H1 (cell line): ENCODE measurements around the gene STX2. TPM values are rescaled to one million over a fixed set of nuclear protein-coding genes. Genes with fewer than 3 reads are reported as not detected.

ENCODE experiments used
- CTCF ChIA-PET: fragments of 300-600 bp; sonication (Branson Sonifier 250); formaldehyde crosslinking; loops from one replicate; lab custom pipeline; 2021; ENCODE audit not compliant: partially characterized antibody; lab: Charles Lee
- POLR2A ChIA-PET: fragments of 300-600 bp; sonication (Branson Sonifier 250); formaldehyde crosslinking; loops from one replicate; lab custom pipeline; 2021; ENCODE audit warnings: inconsistent platforms; ENCODE audit not compliant: partially characterized antibody; lab: Charles Lee
- DNase-seq, 2 experiments: peaks; one replicate each; pipeline versions ENCODE4 v3.0.0 to v3.0.0-alpha.2; 2010 to 2022; ENCODE audit warnings: low spot score in 2 of 2, low read depth in 1 of 2, mixed read lengths in 1 of 2
- FAIRE-seq: peaks from 2 replicates; lab custom pipeline; 2011; peaks lifted over from hg19 to GRCh38; lab: Jason Lieb, UNC
- H2AFZ ChIP-seq: 2 replicates; pipeline ENCODE4 v1.8.1; 2012; ENCODE audit warnings: low read length, inconsistent platforms
- H2AK5ac ChIP-seq: 2 replicates; pipeline ENCODE4 v1.6.1; 2013; ENCODE audit warnings: low read depth, low read length
- H2BK120ac ChIP-seq: replicated peaks from 2 replicates; pipeline ENCODE3; 2013; ENCODE audit warnings: low read depth, low read length, inconsistent platforms
- H2BK12ac ChIP-seq: 2 replicates; pipeline ENCODE4 v1.6.1; 2013; ENCODE audit warnings: low read depth, low read length
- H2BK15ac ChIP-seq: 2 replicates; pipeline ENCODE4 v1.6.1; 2013; ENCODE audit warnings: low read length
- H2BK20ac ChIP-seq: 2 replicates; pipeline ENCODE4 v1.6.1; 2013; ENCODE audit warnings: low read length
- H2BK5ac ChIP-seq: 2 replicates; pipeline ENCODE4 v1.6.1; 2013; ENCODE audit warnings: low read depth, low read length
- H3K14ac ChIP-seq: 2 replicates; pipeline ENCODE4 v1.6.1; 2013; ENCODE audit warnings: inconsistent platforms; ENCODE audit not compliant: insufficient read length
- H3K18ac ChIP-seq: 2 replicates; pipeline ENCODE4 v1.6.1; 2013; ENCODE audit warnings: low read length; ENCODE audit errors: extremely low read depth
- H3K23ac ChIP-seq: 2 replicates; pipeline ENCODE4 v1.6.1; 2013; ENCODE audit warnings: inconsistent platforms; ENCODE audit not compliant: insufficient read length
- H3K23me2 ChIP-seq: 2 replicates; pipeline ENCODE4 v1.6.1; 2013; ENCODE audit warnings: low read depth, low read length
- H3K27ac ChIP-seq: 2 replicates; pipeline ENCODE4 v1.6.1; 2011; ENCODE audit warnings: low read depth, low read length, inconsistent platforms
- H3K27me3 ChIP-seq, 4 experiments: replicated peaks in 1 of 4; 1 replicate in 1 of 4; 2 replicates in 3 of 4; pipeline versions ENCODE4 v1.6.1 to v1.8.1; 2011 to 2013; ENCODE audit warnings: low read length in 3 of 4, mild to moderate bottlenecking in 3 of 4, inconsistent platforms in 2 of 4, mixed read lengths in 2 of 4, moderate library complexity in 1 of 4; ENCODE audit not compliant: control insufficient read depth in 3 of 4, insufficient read depth in 3 of 4; ENCODE audit errors: extremely low read depth in 1 of 4
- H3K36me3 ChIP-seq, 4 experiments: 2 replicates each; pipeline versions ENCODE4 v1.6.1 to v1.8.1; 2011 to 2013; ENCODE audit warnings: mild to moderate bottlenecking in 4 of 4, low read length in 3 of 4, moderate library complexity in 2 of 4, control low read depth in 1 of 4, inconsistent platforms in 1 of 4; ENCODE audit not compliant: insufficient read depth in 4 of 4, control insufficient read depth in 2 of 4
- H3K4ac ChIP-seq: replicated peaks from 2 replicates; pipeline ENCODE3; 2013; ENCODE audit warnings: low read length, low read depth, mixed read lengths, inconsistent platforms; ENCODE audit not compliant: insufficient read length
- H3K4me1 ChIP-seq, 4 experiments: replicated peaks in 1 of 4; 1 replicate in 1 of 4; 2 replicates in 3 of 4; pipeline versions ENCODE4 v1.6.1 to v1.8.1; 2011 to 2013; ENCODE audit warnings: low read length in 3 of 4, inconsistent platforms in 2 of 4, mixed read lengths in 1 of 4; ENCODE audit not compliant: insufficient read depth in 4 of 4, control insufficient read depth in 3 of 4
- H3K4me2 ChIP-seq, 2 experiments: 2 replicates each; pipeline versions ENCODE4 v1.6.1 to v1.8.1; 2011 to 2013; ENCODE audit warnings: low read depth in 2 of 2, low read length in 2 of 2, control low read depth in 1 of 2, inconsistent platforms in 1 of 2, mild to moderate bottlenecking in 1 of 2; ENCODE audit not compliant: insufficient read depth in 1 of 2
- H3K4me3 ChIP-seq, 4 experiments: fragments of 200-600, 300-600 bp in 1 of 4; sonication (generic), shearing (Covaris generic), sonication (Bioruptor Twin) in 1 of 4; 2 replicates each; pipeline versions ENCODE4 v1.5.1 to v1.8.1; 2011 to 2016; ENCODE audit warnings: low read length in 4 of 4, low read depth in 3 of 4, control low read depth in 2 of 4, inconsistent platforms in 2 of 4, mild to moderate bottlenecking in 2 of 4, mixed read lengths in 1 of 4, moderate library complexity in 1 of 4; ENCODE audit not compliant: insufficient read depth in 2 of 4; ENCODE audit errors: extremely low read depth in 1 of 4
- H3K56ac ChIP-seq: replicated peaks from 2 replicates; pipeline ENCODE3; 2013; ENCODE audit warnings: low read depth, mild to moderate bottlenecking, mixed read lengths, low read length, inconsistent platforms; ENCODE audit not compliant: insufficient read length
- H3K79me1 ChIP-seq: 2 replicates; pipeline ENCODE4 v1.6.1; 2013; ENCODE audit warnings: low read depth, low read length, control low read depth
- H3K79me2 ChIP-seq, 2 experiments: 2 replicates each; pipeline versions ENCODE4 v1.6.1 to v1.8.1; 2012 to 2013; ENCODE audit warnings: low read length in 2 of 2, mild to moderate bottlenecking in 2 of 2, inconsistent platforms in 1 of 2; ENCODE audit not compliant: insufficient read depth in 2 of 2, control insufficient read depth in 1 of 2
- H3K9ac ChIP-seq, 4 experiments: replicated peaks in 1 of 4; 1 replicate in 1 of 4; 2 replicates in 3 of 4; pipeline versions ENCODE4 v1.6.1 to v1.8.1; 2011 to 2013; ENCODE audit warnings: low read depth in 3 of 4, low read length in 3 of 4, control low read depth in 2 of 4, mild to moderate bottlenecking in 2 of 4, moderate library complexity in 2 of 4, inconsistent platforms in 1 of 4; ENCODE audit errors: extremely low read depth in 1 of 4
- H3K9me3 ChIP-seq, 2 experiments: 2 replicates each; pipeline versions ENCODE4 v1.6.1 to v1.8.1; 2012 to 2013; ENCODE audit warnings: mild to moderate bottlenecking in 2 of 2, moderate library complexity in 2 of 2, control low read depth in 1 of 2, inconsistent platforms in 1 of 2, low read depth in 1 of 2, low read length in 1 of 2, mixed read lengths in 1 of 2; ENCODE audit not compliant: insufficient read depth in 2 of 2
- H4K20me1 ChIP-seq, 2 experiments: replicated peaks in 1 of 2; 2 replicates each; pipeline versions ENCODE3 to v1.8.1; 2011 to 2013; ENCODE audit warnings: inconsistent platforms in 2 of 2, low read length in 2 of 2, mild to moderate bottlenecking in 1 of 2; ENCODE audit not compliant: insufficient read depth in 2 of 2, control insufficient read depth in 1 of 2
- H4K5ac ChIP-seq: 2 replicates; pipeline ENCODE4 v1.6.1; 2013; ENCODE audit warnings: low read length, low read depth, mixed read lengths, inconsistent platforms; ENCODE audit not compliant: insufficient read length
- H4K8ac ChIP-seq: 2 replicates; pipeline ENCODE4 v1.8.0; 2013; ENCODE audit warnings: mild to moderate bottlenecking, moderate library complexity, low read length, inconsistent platforms; ENCODE audit not compliant: insufficient read depth; ENCODE audit errors: extremely low read depth
- H4K91ac ChIP-seq: replicated peaks from 2 replicates; pipeline ENCODE3; 2013; ENCODE audit warnings: low read length, mixed read lengths, inconsistent platforms; ENCODE audit not compliant: insufficient read length
- CEBPB ChIP-seq: IDR thresholded peaks from 2 replicates; pipeline ENCODE4 v1.6.1; 2012; ENCODE audit warnings: low read depth, low read length
- CTCF ChIP-seq, 3 experiments: IDR thresholded peaks; 1 replicate in 2 of 3; 2 replicates in 1 of 3; pipeline versions ENCODE4 v1.5.1 to v1.6.1; 2011; ENCODE audit warnings: low read length in 3 of 3, mild to moderate bottlenecking in 3 of 3, inconsistent platforms in 2 of 3, low read depth in 1 of 3, moderate library complexity in 1 of 3; ENCODE audit not compliant: insufficient read depth in 1 of 3; ENCODE audit errors: control extremely low read depth in 1 of 3
- KDM5A ChIP-seq: fragments of 200-600 bp; IDR thresholded peaks from 2 replicates; pipeline ENCODE4 v1.7.1; 2012; ENCODE audit warnings: mild to moderate bottlenecking, low read length, inconsistent platforms, mixed read lengths
- MAX ChIP-seq: IDR thresholded peaks from 2 replicates; pipeline ENCODE4 v1.6.1; 2012; ENCODE audit warnings: inconsistent platforms
- RAD21 ChIP-seq, 2 experiments: IDR thresholded peaks in 1 of 2; conservative IDR thresholded peaks in 1 of 2; 2 replicates each; pipeline ENCODE4 v1.6.1; 2011; ENCODE audit warnings: low read depth in 2 of 2, low read length in 2 of 2, improper control_type of control experiment in 1 of 2, inconsistent platforms in 1 of 2, mild to moderate bottlenecking in 1 of 2, moderate library complexity in 1 of 2
- WGBS, 2 experiments: shearing (Covaris generic) in 1 of 2; methylation state at CpG; one replicate each; pipeline versions ENCODE4 v1.1.6 to v1.1.7; 2013 to 2015; ENCODE audit warnings: low lambda C conversion rate in 2 of 2, mixed read lengths in 2 of 2, inconsistent platforms in 1 of 2, low coverage in 1 of 2, missing lambda C conversion rate in 1 of 2; ENCODE audit not compliant: insufficient replicate concordance in 2 of 2, insufficient coverage in 1 of 2, insufficient read length in 1 of 2; ENCODE audit errors: extremely low coverage in 1 of 2, missing lambda C conversion rate in 1 of 2; 5-methylcytosine and 5-hydroxymethylcytosine counted together
- polyA plus RNA-seq, 7 experiments: library from polyadenylated mRNA; depleted of rRNA in 3 of 7; stranded (reverse) in 5 of 7; unstranded in 2 of 7; fragments of >200 nt in 5 of 7; fragments of 200-250 nt in 2 of 7; gene quantifications; 1 replicate in 5 of 7; 2 replicates in 1 of 7; 4 replicates in 1 of 7; pipeline versions ENCODE4 v1.2.1 to v1.2.3, GENCODE V29; 2011 to 2013; ENCODE audit warnings: missing spikeins in 2 of 7, mixed read lengths in 2 of 7
- total RNA-seq: library from RNA; stranded (reverse); fragmentation: NEBNext Ultra II Directional; extraction: Animal tissue kit (Norgen Biotek cat#: 25700); gene quantifications from 2 replicates; pipeline ENCODE4 v1.2.1, GENCODE V29; 2021

STX2 gene
- total and polyA plus RNA-seq, 2 of the 8 experiments (the other 6 are each of a cell fraction or from before 2014, with no cell fraction given) = 20.0 to 26.3 TPM

- H3K27ac ChIP-seq = 0 out of 2 replicates have a peak overlapping the region, but pooled peaks have one; percentile 32
- FAIRE-seq (no peak), DNase-seq (no peak)
- no peak overlapping the region for H3K18ac ChIP-seq
- H2AK5ac ChIP-seq = no peak overlapping the region
- peak overlapping the region; percentile 35; the same call in 1 of the 2 replicates for H4K8ac ChIP-seq
- 93% methylated on average over 4 of the region's 4 CpGs; no CpG with 5 or more reads in 1 of the 2 experiments for WGBS, 2 experiments
- H3K14ac ChIP-seq = no peak overlapping the region
- 0 out of 2 replicates have a peak overlapping the region, but pooled peaks have one; percentile 54 for H2BK12ac ChIP-seq
- H3K79me1 ChIP-seq = no peaks in the 10 kb centered on the region
- no peak overlapping the region for H2BK5ac ChIP-seq
- H3K23ac ChIP-seq = no peak overlapping the region
- H3K4me2 ChIP-seq = no peak overlapping the region
- TF ChIP-seq KDM5A (no peak), CEBPB (0 out of 2 replicates have a peak, but pooled peaks have one; percentile 4), MAX (no peak), RAD21 (IDR thresholded peaks at IDR 0.05 in 1 of 2, conservative IDR thresholded peaks at IDR 0.05 in 1 of 2; ENCODE audit: low read depth in 2 of 2, low read length in 2 of 2) (peak; percentile 27 to 45), CTCF (IDR thresholded peaks at IDR 0.05; ENCODE audit: control extremely low read depth in 1 of 3, insufficient read depth in 1 of 3, low read depth in 1 of 3, low read length in 3 of 3) (peak; percentile 12 to 52 (median 38); a peak in 3 of 4 replicates)
- H2BK120ac ChIP-seq = no peak overlapping the region
- H3K23me2 ChIP-seq = no peaks in the 10 kb centered on the region
- H4K91ac ChIP-seq = no peak overlapping the region
- H3K9ac ChIP-seq = no peak overlapping the region
- H3K9me3 ChIP-seq = no peaks in the 10 kb centered on the region; a peak in 1 of 4 replicates
- no peaks in the 10 kb centered on the region for H3K79me2 ChIP-seq
- no peaks in the 10 kb centered on the region for H3K36me3 ChIP-seq
- ChIA-PET POLR2A (interaction anchor here (1.0 to 8.1 kb wide), 4 partner anchors 12 to 27 kb away, joined by 4 to 86 read pairs (median 20); no protein-coding TSS in a partner anchor), CTCF (interaction anchor here (0.8 to 4.0 kb wide), 19 partner anchors 9 to 91 kb away, joined by 3 to 33 read pairs (median 4); no protein-coding TSS in a partner anchor)
- no peaks in the 10 kb centered on the region for H3K27me3 ChIP-seq
- H4K20me1 ChIP-seq = no peaks in the 10 kb centered on the region
- H3K4me3 ChIP-seq = no peak overlapping the region
- H2BK15ac ChIP-seq = no peak overlapping the region; the same call in 1 of the 2 replicates
- H3K4ac ChIP-seq = no peak overlapping the region
- H2AFZ ChIP-seq = no peak overlapping the region
- H4K5ac ChIP-seq = no peak overlapping the region
- H3K4me1 ChIP-seq = peaks cover 4 to 7% (median 6%) of the 10 kb centered on the region in 4 experiments; a peak in 5 of 7 replicates
- no peak overlapping the region for H3K56ac ChIP-seq
- no peak overlapping the region for H2BK20ac ChIP-seq
These were observed 19.0 kb upstream of the STX2 start for GRCh38 chr12:130858084-130858483.
